GM23248 (cell line): ENCODE results near the gene F5.

Source experiments
- EZH2 ChIP-seq: fragments of 200-600 bp; sonication (generic); IDR thresholded peaks from 2 replicates; pipeline ENCODE4 v1.6.1; 2018; ENCODE audit warnings: antibody characterized with exemption, mild to moderate bottlenecking; ENCODE audit not compliant: insufficient read depth, poor library complexity, severe bottlenecking
- EZH2phosphoT487 ChIP-seq: fragments of 200-600 bp; sonication (generic); IDR thresholded peaks from 2 replicates; pipeline ENCODE4 v1.6.1; 2018; ENCODE audit warnings: antibody characterized with exemption, moderate library complexity, mild to moderate bottlenecking, low read depth; ENCODE audit not compliant: insufficient read depth

DNA sequence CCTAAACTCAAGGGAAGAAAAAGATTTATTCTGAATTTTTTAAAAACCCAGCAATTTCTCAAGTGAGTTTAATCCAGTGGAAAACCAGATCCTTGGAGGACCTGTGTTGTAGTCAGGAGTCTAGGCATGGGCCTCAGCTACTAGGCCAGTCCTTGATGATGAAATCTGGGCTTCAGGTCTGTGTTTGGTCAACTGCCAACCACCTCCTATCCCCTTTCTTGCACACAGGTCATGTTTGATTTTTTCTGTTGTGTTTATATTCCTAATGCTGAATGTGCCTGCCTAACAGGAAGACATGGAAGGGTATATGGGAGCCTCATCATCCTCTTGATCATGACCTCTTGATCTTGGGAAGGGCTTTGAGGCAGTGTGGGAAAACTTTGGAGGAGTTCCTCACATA is 62.4 kb downstream of the F5 start:
- TF ChIP-seq EZH2 (no peak), EZH2phosphoT487 (no peak)
